ENCODE measurements around the gene SDC3. TPM values are rescaled to one million over a fixed set of nuclear protein-coding genes. Genes with fewer than 3 reads are reported as not detected.

The SDC3 gene
- total and polyA plus RNA-seq, 4 donors = 21.2 to 41.8 (median 23.7) TPM

Small RNA genes within 50 kb of the gene (small RNA-seq; reads per million reads assigned to genes)
- gene RN7SKP91 (ENCODE audit: low replicate concordance) = 0.06 reads per million
- gene RN7SL371P (ENCODE audit: low replicate concordance) = not detected

Other genes starting within 250 kb of the SDC3 start
- gene MATN1, start 185.2 kb downstream of the SDC3 start, total RNA-seq = under 1 TPM; 0.15 to 0.57 TPM
- gene MATN1, start 185.2 kb downstream of the SDC3 start, polyA plus RNA-seq = under 1 TPM; 0.15 to 0.18 TPM
- gene LAPTM5, start 151.0 kb downstream of the SDC3 start, total RNA-seq = 100 to 1,000 TPM in 1 of 2 donors, 10 to 100 TPM in 1; 58.7 to 310 TPM
- gene LAPTM5, start 151.0 kb downstream of the SDC3 start, polyA plus RNA-seq = 100 to 1,000 TPM; 232 to 653 TPM
- gene PUM1, start 157.0 kb upstream of the SDC3 start, total RNA-seq = 100 to 1,000 TPM in 1 of 2 donors, 10 to 100 TPM in 1; 99.1 to 125 TPM
- gene PUM1, start 157.0 kb upstream of the SDC3 start, polyA plus RNA-seq = 10 to 100 TPM; 24.7 to 34.8 TPM

Data from lung (tissue), 5 donors.